GM21576 (cell line): ENCODE data around the gene TMEM176B.
"Not testable (repeated sequence)": the region's sequence is repeated elsewhere in the genome, so short reads cannot be mapped to it uniquely, and the experiment has no call there.

Source experiments
- ATAC-seq: cut with Tn5 transposase; IDR thresholded peaks from one replicate; pipeline ENCODE4 v1.9.1; 2021; ENCODE audit warnings: mild to moderate bottlenecking, moderate library complexity; ENCODE audit not compliant: unreplicated experiment

The TMEM176B gene

GRCh38 chr7:150823484-150824126 lies 23.4 kb upstream of the TMEM176B start:
- no peak for ATAC-seq

DNA sequence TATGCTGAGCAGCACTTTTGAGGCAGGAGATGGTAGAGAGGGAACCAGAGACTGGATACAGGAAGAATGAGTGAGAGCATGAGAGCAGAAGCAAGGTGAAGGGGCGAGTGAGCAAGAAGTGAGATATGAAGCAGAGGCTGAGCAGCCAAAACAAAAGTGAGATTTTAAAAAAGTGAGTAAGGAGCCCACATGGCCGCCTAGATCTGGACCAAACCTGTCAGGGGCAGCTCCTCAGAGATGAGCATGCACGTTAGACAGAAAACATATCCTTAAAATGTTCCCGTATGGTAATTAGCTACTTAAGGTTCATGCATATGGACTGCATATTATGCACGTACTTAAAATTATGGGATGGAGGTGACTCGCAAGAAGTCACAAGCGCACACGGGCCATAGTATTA lies 22.9 kb upstream of the TMEM176B start:
- ATAC-seq, result no peak

DNA sequence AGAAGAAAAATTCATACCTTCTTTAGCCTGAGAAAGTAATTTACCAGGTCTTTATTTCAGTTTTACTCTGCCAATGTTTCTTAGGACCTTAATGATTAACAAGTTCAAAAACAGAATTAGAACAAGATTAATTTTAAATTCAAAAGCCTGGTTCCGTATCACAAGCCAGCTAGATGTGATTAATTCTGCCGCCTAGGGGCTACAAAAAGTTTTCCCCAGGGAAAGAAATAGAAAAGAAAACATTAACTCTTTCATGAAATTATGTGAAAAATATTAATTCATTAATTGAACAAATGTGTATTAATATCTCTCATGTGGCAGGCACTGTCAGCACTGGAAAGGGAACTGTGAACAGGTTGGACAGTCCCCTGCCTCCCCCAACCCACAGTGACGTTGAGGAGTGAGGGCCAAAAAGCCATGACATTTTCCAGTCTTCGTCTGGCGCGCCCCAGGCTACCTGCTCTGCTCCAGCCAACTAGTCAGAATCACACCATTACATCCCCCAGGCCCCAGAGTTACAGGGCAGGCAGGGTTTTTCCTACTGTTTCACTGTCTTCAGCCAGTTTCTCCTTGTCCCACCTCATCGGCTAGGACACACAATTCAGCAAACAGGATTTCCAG lies 20.5 kb upstream of the TMEM176B start:
- ATAC-seq, result no peak

GRCh38 chr7:150820148-150820547 lies 20.0 kb upstream of the TMEM176B start:
- ATAC-seq, result no peak

- ATAC-seq, result no peak
Observed at GRCh38 chr7:150818971-150819370, 18.8 kb upstream of the TMEM176B start.

GRCh38 chr7:150814328-150815001 lies 14.3 kb upstream of the TMEM176B start:
- ATAC-seq, result no peak

GRCh38 chr7:150807616-150808438 lies 7.7 kb upstream of the TMEM176B start:
- ATAC-seq, result not testable (repeated sequence)

DNA sequence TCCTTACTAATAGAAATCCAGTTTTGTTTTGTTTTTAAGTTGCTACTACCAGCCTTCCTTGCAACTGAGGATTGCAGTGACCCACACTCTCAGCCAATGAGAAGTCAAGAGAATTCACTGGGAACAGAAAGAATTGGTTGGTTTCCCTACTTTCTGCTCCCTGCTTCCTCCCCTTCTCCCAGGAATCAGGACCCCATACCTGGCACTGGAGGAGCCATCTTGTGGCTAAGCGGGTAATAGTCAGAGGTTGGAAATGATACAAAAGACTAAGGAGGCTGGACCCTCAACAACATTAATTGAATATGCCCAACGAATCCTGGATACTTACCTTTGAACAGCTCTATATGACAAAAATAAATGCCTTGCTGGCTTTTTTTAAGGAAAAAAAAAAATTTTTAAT lies 6.7 kb upstream of the TMEM176B start:
- ATAC-seq, result no peak

DNA sequence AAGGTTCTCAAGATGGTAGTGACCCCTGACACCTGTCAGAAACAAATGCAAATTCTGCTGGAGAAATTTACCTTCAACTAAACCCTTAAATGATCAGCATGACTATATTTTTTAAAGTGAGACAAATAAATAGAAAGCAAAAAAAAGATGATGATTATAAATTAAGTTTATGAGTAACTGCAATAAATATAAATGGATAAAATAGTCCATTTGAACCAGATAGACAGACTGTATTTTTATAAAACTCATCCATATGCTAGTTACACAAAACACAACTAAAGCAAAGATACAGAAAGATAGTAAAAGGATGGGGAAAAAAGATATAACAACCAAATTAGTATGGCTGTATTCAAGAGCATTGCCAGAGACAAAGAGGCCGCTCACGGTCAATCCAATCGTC lies 6.3 kb upstream of the TMEM176B start:
- ATAC-seq, result no peak

DNA sequence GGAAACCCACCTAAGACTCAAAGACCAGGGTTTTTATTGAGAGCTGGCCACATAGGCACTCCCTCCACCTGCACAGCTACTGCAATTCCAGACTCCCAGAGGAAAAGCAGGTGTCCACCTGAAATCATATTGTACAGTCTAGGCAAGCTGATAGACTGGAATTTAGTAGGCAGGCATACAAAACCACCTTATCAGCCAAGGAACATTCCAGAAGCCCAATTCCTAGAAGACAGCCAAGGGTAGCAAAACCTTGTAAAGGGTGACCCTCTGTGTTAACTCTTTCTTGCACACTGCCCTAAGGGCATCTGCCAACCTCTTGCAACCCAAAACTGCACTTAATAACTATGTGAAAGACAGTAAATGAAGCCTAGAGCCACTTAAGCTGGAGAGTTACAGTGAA lies 5.7 kb upstream of the TMEM176B start:
- ATAC-seq, result no peak

- ATAC-seq, result no peak
Observed at GRCh38 chr7:150804802-150805201, 4.6 kb upstream of the TMEM176B start.

- ATAC-seq, result no peak
Observed at GRCh38 chr7:150803161-150803860, 3.1 kb upstream of the TMEM176B start.

DNA sequence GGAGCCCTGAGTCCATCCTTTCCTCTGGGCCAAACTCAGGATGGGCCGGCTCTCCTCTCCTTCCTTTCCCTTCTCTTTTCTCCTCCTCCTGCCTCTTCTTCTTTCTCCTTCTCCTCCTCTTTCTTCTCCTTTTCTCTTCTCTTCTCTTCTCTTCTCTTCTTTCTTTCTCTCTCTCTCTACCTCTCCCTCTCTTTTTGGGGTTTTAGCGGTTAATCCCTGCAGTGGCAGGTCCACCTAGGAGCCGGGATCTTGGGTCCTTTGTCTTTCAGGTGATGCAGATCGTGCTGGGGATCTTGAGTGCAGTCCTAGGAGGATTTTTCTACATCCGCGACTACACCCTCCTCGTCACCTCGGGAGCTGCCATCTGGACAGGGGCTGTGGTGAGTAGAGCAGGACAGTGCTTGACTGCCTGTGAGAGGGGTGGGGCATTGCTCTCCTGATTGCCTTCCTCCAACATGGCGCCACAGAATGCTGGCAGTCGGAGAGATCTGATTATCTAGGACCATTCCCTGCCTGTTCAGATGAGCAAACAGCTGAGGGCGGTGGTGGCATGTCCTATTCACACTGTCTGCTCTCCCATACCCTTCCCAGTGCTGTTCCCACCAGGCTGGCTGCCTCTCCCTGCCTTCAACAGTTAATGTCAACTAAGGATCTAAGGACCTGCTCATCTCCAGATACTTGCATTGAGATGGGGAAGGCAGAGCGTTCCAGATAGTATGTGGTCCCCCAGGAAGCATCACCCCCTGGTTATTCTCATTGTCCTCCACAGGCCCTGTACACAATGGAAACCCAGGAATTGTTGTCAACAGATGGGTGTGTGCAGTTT lies 2.0 kb upstream of the TMEM176B start:
- ATAC-seq, result no peak

GRCh38 chr7:150801242-150801945 lies 1.2 kb upstream of the TMEM176B start:
- ATAC-seq, result no peak

- ATAC-seq, result no peak
Observed at GRCh38 chr7:150800581-150801241, 547 bp upstream of the TMEM176B start, which contains the start of gene TMEM176A. Gene TMEM176A, plus strand, starts transcription at chr7:150800769. Its CDS starts 782 bp downstream, at chr7:150801551.

DNA sequence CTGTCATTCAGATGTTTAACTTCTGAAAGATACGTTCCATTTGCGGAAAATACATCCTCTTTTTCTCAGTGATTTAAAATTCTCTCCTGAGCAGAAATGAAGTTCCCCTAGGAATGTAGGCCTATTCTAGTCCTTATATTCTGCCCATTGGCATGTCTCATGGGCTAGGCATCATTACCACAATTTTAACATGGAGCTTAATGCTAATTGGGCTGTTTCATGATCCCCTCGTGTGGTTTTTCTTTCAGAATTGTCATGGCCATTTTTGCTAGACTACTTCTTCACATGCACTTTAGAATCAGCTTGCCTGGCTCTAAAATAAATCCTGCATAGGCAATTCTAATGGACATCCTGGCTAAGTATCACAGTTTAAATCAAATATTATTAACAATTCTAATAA lies 1.0 kb downstream of the TMEM176B start:
- no peak for ATAC-seq

DNA sequence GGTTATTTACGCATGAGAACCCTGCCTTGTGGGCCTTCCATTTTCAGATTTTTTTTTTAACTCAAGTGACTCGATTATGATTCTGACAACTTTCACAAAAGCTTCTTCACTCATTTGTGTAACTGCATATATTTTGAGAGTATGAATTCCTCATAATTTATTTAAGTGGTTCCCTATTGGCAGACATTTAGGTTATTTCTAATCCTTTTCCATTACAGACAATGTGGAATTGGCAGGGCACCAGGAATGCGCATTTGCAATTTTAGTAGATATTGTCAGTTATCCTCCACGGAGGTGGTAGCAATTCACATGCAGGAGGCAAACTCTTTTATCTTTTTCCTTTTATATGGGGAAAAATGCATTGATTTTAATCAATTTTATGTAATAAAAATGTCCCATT lies 2.5 kb downstream of the TMEM176B start:
- ATAC-seq, result no peak

GRCh38 chr7:150793569-150794238 lies 6.5 kb downstream of the TMEM176B start:
- no peak for ATAC-seq
